Kidney epithelial cell (primary cell): Measurements from ENCODE around the gene SNAI3. TPM values are rescaled to one million over a fixed set of nuclear protein-coding genes. Genes with fewer than 3 reads are reported as not detected.

ENCODE experiments used
- DNase-seq: peaks from one replicate; pipeline ENCODE4 v3.0.0-alpha.2; 2010; ENCODE audit warnings: low read depth
- H3K27me3 ChIP-seq: 2 replicates; pipeline ENCODE4 v1.6.0; 2011; ENCODE audit warnings: low read length; ENCODE audit not compliant: control insufficient read depth, insufficient read depth
- H3K36me3 ChIP-seq: 2 replicates; pipeline ENCODE4 v1.5.1; 2011; ENCODE audit warnings: low read length; ENCODE audit not compliant: control insufficient read depth, insufficient read depth
- H3K4me3 ChIP-seq: 2 replicates; pipeline ENCODE4 v1.5.1; 2011; ENCODE audit warnings: low read depth, mild to moderate bottlenecking, control low read depth, low read length
- total RNA-seq: library from RNA; depleted of rRNA; stranded (reverse); fragments of >200 nt; gene quantifications from 2 replicates; pipeline ENCODE4 v1.2.3, GENCODE V29; 2015
- TF ChIP-seq, protein P1 (sequence below): IDR thresholded peaks from 2 replicates; pipeline ENCODE4 v1.5.1; 2011; ENCODE audit warnings: mild to moderate bottlenecking, moderate library complexity, low read length, control low read depth, inconsistent platforms; ENCODE audit not compliant: insufficient read depth, poor library complexity, severe bottlenecking

The SNAI3 gene
- total RNA-seq, 1 donor from 2014 or later, result 1.1 TPM

DNA sequence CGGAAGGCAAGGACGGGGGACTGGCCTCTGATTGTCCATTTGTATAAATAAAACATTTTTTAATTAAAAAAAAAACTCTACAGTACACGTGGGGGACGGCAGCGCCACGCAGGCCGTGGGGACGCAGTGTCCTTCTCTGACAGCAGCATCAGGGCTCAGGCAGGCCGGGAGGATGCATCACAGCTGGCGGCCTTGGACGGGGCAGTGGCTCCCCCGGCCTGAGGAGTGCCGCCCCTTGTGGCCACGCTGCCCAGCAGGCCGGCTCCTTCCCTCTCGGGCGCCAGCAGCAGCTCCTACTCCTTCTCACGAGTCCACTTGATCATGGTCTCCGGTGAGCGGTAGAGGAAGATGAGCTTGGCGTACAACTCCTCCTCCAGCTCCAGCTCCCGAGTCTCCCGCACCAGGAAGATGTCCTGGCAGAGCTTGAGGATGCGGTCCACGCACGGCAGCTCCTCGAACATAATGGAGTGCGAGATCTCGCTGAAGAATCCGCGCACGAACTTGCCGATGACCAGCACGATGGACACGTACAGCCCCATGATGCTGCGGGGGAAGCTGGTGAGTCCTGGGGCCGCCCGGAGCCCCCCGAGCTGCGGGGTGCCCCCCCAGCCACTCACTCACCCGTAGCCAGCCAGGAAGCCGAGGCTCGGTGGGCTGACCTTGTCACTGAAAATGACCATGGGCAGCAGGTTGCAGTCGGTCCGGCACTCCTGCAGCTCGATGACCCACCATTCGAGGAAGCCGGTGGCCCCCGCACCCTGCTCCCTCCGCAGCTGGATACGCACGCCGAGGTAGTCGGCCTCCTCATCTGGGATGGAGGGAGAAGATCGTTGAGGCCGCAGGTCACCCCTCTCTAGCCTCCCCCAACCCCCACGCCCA, 29.2 kb upstream of the SNAI3 start:
- Histone ChIP-seq H3K36me3 (peaks cover 7% of the 10 kb centered on the region), H3K27me3 (no peaks in the 10 kb centered on the region), H3K4me3 (no peak overlapping the region)
- no peak for DNase-seq
- TF ChIP-seq, protein P1, sequence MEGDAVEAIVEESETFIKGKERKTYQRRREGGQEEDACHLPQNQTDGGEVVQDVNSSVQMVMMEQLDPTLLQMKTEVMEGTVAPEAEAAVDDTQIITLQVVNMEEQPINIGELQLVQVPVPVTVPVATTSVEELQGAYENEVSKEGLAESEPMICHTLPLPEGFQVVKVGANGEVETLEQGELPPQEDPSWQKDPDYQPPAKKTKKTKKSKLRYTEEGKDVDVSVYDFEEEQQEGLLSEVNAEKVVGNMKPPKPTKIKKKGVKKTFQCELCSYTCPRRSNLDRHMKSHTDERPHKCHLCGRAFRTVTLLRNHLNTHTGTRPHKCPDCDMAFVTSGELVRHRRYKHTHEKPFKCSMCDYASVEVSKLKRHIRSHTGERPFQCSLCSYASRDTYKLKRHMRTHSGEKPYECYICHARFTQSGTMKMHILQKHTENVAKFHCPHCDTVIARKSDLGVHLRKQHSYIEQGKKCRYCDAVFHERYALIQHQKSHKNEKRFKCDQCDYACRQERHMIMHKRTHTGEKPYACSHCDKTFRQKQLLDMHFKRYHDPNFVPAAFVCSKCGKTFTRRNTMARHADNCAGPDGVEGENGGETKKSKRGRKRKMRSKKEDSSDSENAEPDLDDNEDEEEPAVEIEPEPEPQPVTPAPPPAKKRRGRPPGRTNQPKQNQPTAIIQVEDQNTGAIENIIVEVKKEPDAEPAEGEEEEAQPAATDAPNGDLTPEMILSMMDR, result no peak

DNA sequence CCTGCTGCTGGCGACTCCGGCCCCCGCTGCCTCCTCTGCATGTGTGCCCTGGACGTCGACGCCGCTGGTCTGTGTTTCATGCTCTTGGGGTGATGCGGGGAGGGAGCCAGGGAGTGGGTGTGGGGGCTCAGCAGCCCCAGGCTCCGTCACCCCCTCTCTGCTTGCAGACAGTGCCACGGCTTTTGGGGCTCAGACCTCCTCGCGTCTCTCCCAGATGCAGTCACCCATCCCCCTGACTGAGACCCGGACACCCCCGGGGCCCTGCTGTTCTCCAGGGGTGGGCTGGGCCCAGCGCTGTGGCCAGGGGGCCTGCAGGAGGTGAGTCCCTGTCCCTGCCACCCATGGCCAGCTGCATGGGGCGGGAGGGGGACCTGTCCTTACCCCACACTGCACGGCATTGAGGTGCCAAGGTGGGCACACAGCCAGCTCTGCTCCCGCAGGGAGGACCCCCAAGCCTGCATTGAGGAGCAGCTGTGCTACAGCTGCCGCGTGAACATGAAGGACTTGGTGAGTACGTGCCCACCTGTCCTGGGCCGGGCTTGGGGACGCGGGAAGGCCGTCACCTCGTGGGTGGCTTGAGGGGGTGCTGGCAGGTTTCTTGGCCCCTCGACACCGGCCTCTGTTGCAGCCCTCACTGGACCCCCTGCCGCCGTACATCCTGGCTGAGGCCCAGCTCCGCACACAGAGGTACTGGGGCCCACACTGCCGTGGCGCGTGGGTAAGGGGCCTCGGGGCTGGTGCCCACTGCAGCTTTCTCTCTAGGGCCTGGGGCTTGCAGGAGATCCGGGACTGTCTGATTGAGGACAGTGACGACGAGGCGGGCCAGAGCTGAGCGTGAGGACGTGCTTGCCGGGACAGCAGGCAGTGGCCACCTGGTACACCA, 28.4 kb upstream of the SNAI3 start:
- no peak for DNase-seq
- TF ChIP-seq, protein P1, result no peak
- no peak overlapping the region for H3K4me3 ChIP-seq
- no peaks in the 10 kb centered on the region for H3K27me3 ChIP-seq
- H3K36me3 ChIP-seq, result peaks cover 7% of the 10 kb centered on the region

DNA sequence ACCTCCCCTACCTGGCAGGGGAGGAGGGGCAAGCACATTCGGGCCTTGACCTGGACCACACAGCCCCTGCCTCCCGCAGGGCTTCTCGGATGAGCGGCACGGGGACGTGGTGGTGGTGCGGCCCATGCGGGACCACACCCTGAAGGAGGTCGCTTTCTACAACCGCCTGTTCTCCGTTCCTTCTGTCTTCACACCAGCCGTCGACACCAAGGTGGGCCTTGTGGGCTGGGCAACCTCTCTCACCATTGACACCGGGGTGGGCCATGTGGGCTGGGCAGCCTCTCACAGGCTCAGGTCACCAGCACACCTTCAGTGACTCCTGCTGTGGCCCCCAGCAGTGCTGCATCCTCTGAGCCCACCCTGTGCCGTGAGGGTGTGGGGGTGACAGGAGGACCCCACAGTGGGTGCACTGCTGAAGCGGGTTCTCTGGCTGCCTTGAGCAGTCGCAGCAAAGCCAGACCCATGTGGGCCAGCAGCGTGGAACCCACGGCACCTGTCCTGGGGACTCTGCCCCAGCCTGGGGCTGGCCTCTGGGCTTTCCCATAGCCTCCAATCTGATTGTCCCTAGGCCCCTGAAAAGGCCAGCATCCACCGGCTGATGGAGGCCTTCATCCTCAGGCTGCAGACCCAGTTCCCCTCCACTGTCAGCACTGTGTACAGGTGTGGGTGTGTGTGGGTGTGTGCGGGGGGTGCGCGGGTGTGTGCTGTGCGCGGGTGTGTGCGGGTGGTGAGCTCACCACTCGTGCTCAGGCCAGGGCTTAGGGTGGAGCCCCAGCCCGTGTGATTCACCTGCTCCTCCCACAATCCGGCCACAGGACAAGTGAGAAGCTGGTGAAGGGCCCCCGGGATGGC, 27.5 kb upstream of the SNAI3 start:
- DNase-seq, result no peak
- no peak overlapping the region for H3K4me3 ChIP-seq
- TF ChIP-seq, protein P1, result no peak
- H3K36me3 ChIP-seq, result peaks cover 4% of the 10 kb centered on the region
- no peaks in the 10 kb centered on the region for H3K27me3 ChIP-seq

DNA sequence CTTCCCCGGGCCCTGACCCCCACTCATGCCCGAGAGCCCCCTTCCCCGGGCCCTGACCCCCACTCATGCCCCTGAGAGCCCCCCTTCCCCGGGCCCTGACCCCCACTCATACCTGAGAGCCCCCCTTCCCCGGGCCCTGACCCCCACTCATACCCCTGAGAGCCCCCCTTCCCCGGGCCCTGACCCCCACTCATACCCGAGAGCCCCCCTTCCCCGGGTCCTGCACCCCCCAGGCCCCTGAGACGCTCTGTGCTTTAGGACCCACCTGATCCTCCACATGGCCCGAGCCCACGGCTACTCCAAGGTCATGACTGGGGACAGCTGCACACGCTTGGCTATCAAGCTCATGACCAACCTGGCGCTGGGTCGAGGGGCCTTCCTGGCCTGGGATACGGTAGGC, 26.7 kb upstream of the SNAI3 start:
- TF ChIP-seq, protein P1, result no peak
- H3K36me3 ChIP-seq, result peaks cover 4% of the 10 kb centered on the region

DNA sequence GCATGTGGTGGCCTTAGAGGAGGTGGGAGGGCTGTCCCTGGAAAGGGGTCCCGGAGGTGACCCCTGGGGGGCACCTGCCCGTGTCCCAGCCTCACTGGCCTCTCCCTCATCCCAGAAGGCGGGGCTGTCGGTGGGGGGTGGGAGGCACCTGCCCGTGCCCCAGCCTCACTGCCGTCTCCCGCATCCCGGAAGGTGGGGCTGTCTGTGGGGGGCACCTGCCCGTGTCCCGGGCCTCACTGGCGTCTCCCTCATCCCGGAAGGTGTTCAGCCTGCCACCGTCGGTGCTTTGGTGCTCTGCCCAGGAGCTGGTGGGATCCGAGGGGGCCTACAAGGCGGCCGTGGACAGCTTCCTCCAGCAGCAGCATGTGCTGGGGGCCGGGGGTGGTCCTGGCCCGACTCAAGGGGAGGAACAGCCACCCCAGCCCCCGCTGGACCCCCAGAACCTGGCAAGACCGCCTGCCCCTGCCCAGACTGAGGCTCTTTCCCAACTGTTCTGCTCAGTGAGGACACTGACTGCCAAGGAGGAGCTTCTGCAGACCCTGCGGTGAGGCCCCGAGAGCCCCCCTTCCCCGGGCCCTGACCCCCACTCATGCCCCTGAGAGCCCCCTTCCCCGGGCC, 26.2 kb upstream of the SNAI3 start:
- peaks cover 4% of the 10 kb centered on the region for H3K36me3 ChIP-seq
- no peak overlapping the region for H3K4me3 ChIP-seq
- DNase-seq, result no peak
- no peaks in the 10 kb centered on the region for H3K27me3 ChIP-seq
- TF ChIP-seq, protein P1, result no peak

More for the DNA sequence above, 26.7 kb upstream of the SNAI3 start:
- no peak for DNase-seq
- no peak overlapping the region for H3K4me3 ChIP-seq
- no peaks in the 10 kb centered on the region for H3K27me3 ChIP-seq
